Keratinocyte (primary cell): Measurements from ENCODE around the gene CD2.

ENCODE experiments used
- CTCF ChIP-seq, 3 experiments: IDR thresholded peaks in 1 of 3; conservative IDR thresholded peaks in 1 of 3; optimal IDR thresholded peaks in 1 of 3; 2 replicates in 2 of 3; 3 replicates in 1 of 3; pipeline versions ENCODE3 to v1.5.1; 2011; ENCODE audit warnings: low read length in 3 of 3, mild to moderate bottlenecking in 3 of 3, moderate library complexity in 2 of 3, control low read depth in 1 of 3, inconsistent platforms in 1 of 3; ENCODE audit not compliant: insufficient read depth in 2 of 3; ENCODE audit errors: extremely low read depth in 1 of 3
- EZH2 ChIP-seq: IDR thresholded peaks from one replicate; pipeline ENCODE4 v1.6.1; 2012; ENCODE audit warnings: inconsistent platforms, mild to moderate bottlenecking, low read length, moderate library complexity

GRCh38 chr1:116762281-116762680, 8.1 kb downstream of the CD2 start:
- TF ChIP-seq CTCF (optimal IDR thresholded peaks at IDR 0.05 in 1 of 3, IDR thresholded peaks at IDR 0.05 in 1 of 3, conservative IDR thresholded peaks at IDR 0.05 in 1 of 3; ENCODE audit: extremely low read depth in 1 of 3, insufficient read depth in 2 of 3, low read length in 3 of 3) (no peak), EZH2 (no peak)
